Karpas-422 (cell line): ENCODE measurements around the gene ESYT2. TPM values are rescaled to one million over a fixed set of nuclear protein-coding genes. Genes with fewer than 3 reads are reported as not detected.

Experiments
- DNase-seq: peaks from one replicate; pipeline ENCODE4 v3.0.0-alpha.2; 2015
- H2AFZ ChIP-seq: fragments of 200-600 bp; sonication (generic); 2 replicates; pipeline ENCODE4 v1.6.1; 2014; ENCODE audit warnings: antibody characterized with exemption, low read length, mixed read lengths
- H3K27ac ChIP-seq: fragments of 200-600 bp; sonication (generic); 2 replicates; pipeline ENCODE4 v1.5.1; 2014; ENCODE audit warnings: mild to moderate bottlenecking, low read length, moderate library complexity
- H3K27me3 ChIP-seq: fragments of 200-600 bp; sonication (generic); 2 replicates; pipeline ENCODE4 v1.6.1; 2014; ENCODE audit warnings: low read length, mixed read lengths
- H3K36me3 ChIP-seq: fragments of 200-600 bp; sonication (generic); 2 replicates; pipeline ENCODE4 v1.6.1; 2014; ENCODE audit warnings: low read length, mixed read lengths; ENCODE audit not compliant: insufficient read depth
- H3K4me1 ChIP-seq: fragments of 200-600 bp; sonication (generic); 2 replicates; pipeline ENCODE4 v1.6.1; 2014; ENCODE audit warnings: mild to moderate bottlenecking, low read length, mixed read lengths
- H3K4me2 ChIP-seq: fragments of 200-600 bp; sonication (generic); 2 replicates; pipeline ENCODE4 v1.6.1; 2014; ENCODE audit warnings: low read length, low read depth, mild to moderate bottlenecking; ENCODE audit not compliant: poor library complexity, severe bottlenecking
- H3K4me3 ChIP-seq: fragments of 200-600 bp; sonication (generic); 2 replicates; pipeline ENCODE4 v1.5.1; 2014; ENCODE audit warnings: mild to moderate bottlenecking, antibody characterized with exemption, low read length, mixed read lengths
- H3K79me2 ChIP-seq: fragments of 200-600 bp; sonication (generic); 2 replicates; pipeline ENCODE4 v1.6.1; 2014; ENCODE audit warnings: mild to moderate bottlenecking, low read length, mixed read lengths
- H3K9ac ChIP-seq: fragments of 200-600 bp; sonication (generic); 2 replicates; pipeline ENCODE4 v1.6.0; 2014; ENCODE audit warnings: low read length
- H3K9me2 ChIP-seq: fragments of 200-600 bp; sonication (generic), shearing (Covaris generic); replicated peaks from 2 replicates; pipeline ENCODE4 v1.6.0; 2014; ENCODE audit warnings: mild to moderate bottlenecking, low read length, moderate library complexity; ENCODE audit not compliant: insufficient read depth
- H3K9me3 ChIP-seq: fragments of 300-700, 200-600 bp; sonication (generic); 2 replicates; pipeline ENCODE4 v1.6.1; 2014; ENCODE audit warnings: low read length, mixed read lengths
- H4K20me1 ChIP-seq: fragments of 200-600 bp; sonication (generic); 2 replicates; pipeline ENCODE4 v1.6.1; 2014; ENCODE audit warnings: mild to moderate bottlenecking, antibody characterized with exemption, low read length, low read depth; ENCODE audit not compliant: insufficient read depth
- total RNA-seq: library from RNA; depleted of rRNA; stranded (reverse); fragments of >200 nt; shearing (Covaris generic); gene quantifications from 2 replicates; pipeline ENCODE4 v1.2.3, GENCODE V29; 2014; ENCODE audit warnings: low replicate concordance

ESYT2 gene
- total RNA-seq, 1 experiment from 2014 or later, result 242 TPM

GRCh38 chr7:158774952-158775351, 54.4 kb downstream of the ESYT2 start:
- Histone ChIP-seq H3K27me3 (no peaks in the 10 kb centered on the region), H3K9me3 (no peaks in the 10 kb centered on the region), H3K36me3 (peaks cover 41% of the 10 kb centered on the region; the same call in 1 of the 2 replicates), H3K4me1 (no peaks in the 10 kb centered on the region), H3K4me2 (no peak overlapping the region), H3K9ac (no peak overlapping the region), H3K79me2 (peaks cover 47% of the 10 kb centered on the region), H2AFZ (no peak overlapping the region), H3K9me2 (no peaks in the 10 kb centered on the region), H3K27ac (no peak overlapping the region), H3K4me3 (no peak overlapping the region), H4K20me1 (no peaks in the 10 kb centered on the region)
- no peak for DNase-seq

- no peaks in the 10 kb centered on the region for H3K4me1 ChIP-seq
- no peaks in the 10 kb centered on the region for H3K27me3 ChIP-seq
- no peak overlapping the region for H3K4me2 ChIP-seq
- no peaks in the 10 kb centered on the region for H3K9me2 ChIP-seq
- no peaks in the 10 kb centered on the region for H3K9me3 ChIP-seq
- H3K27ac ChIP-seq, result no peak overlapping the region
- no peak overlapping the region for H3K4me3 ChIP-seq
- H3K9ac ChIP-seq, result no peak overlapping the region
- peaks cover 25% of the 10 kb centered on the region; the same call in 1 of the 2 replicates for H3K36me3 ChIP-seq
- no peak for DNase-seq
- peaks cover 28% of the 10 kb centered on the region; the same call in 1 of the 2 replicates for H3K79me2 ChIP-seq
- no peaks in the 10 kb centered on the region for H4K20me1 ChIP-seq
- H2AFZ ChIP-seq, result no peak overlapping the region
Observed at GRCh38 chr7:158772916-158773315, 56.4 kb downstream of the ESYT2 start.

- H3K9me2 ChIP-seq, result no peaks in the 10 kb centered on the region
- H3K4me1 ChIP-seq, result no peaks in the 10 kb centered on the region
- no peak overlapping the region for H3K4me3 ChIP-seq
- H3K4me2 ChIP-seq, result no peak overlapping the region
- no peak for DNase-seq
- H3K79me2 ChIP-seq, result peaks cover 16% of the 10 kb centered on the region; the same call in 1 of the 2 replicates
- no peak overlapping the region for H3K9ac ChIP-seq
- H3K27me3 ChIP-seq, result no peaks in the 10 kb centered on the region
- H2AFZ ChIP-seq, result no peak overlapping the region
- no peaks in the 10 kb centered on the region for H4K20me1 ChIP-seq
- peaks cover 22% of the 10 kb centered on the region; the same call in 1 of the 2 replicates for H3K36me3 ChIP-seq
- H3K27ac ChIP-seq, result no peak overlapping the region
- no peaks in the 10 kb centered on the region for H3K9me3 ChIP-seq
Observed at GRCh38 chr7:158771213-158771834, 58.0 kb downstream of the ESYT2 start.

- Histone ChIP-seq H3K9ac (no peak overlapping the region), H3K36me3 (0 out of 2 replicates have a peak, but pooled peaks cover 5% of the 10 kb centered on the region), H3K79me2 (no peaks in the 10 kb centered on the region; the same call in 1 of the 2 replicates), H3K27me3 (no peaks in the 10 kb centered on the region), H2AFZ (no peak overlapping the region), H3K27ac (no peak overlapping the region), H3K4me1 (no peaks in the 10 kb centered on the region), H3K9me3 (no peaks in the 10 kb centered on the region), H4K20me1 (no peaks in the 10 kb centered on the region), H3K4me2 (no peak overlapping the region), H3K9me2 (no peaks in the 10 kb centered on the region), H3K4me3 (no peak overlapping the region)
- no peak for DNase-seq
Observed at GRCh38 chr7:158767707-158768106, 61.6 kb downstream of the ESYT2 start.

GRCh38 chr7:158766570-158767281, 62.6 kb downstream of the ESYT2 start:
- Histone ChIP-seq H3K36me3 (0 out of 2 replicates have a peak, but pooled peaks cover 5% of the 10 kb centered on the region), H3K9me2 (no peaks in the 10 kb centered on the region), H3K4me3 (no peak overlapping the region), H3K4me2 (no peak overlapping the region), H3K79me2 (no peaks in the 10 kb centered on the region), H3K27me3 (no peaks in the 10 kb centered on the region), H2AFZ (no peak overlapping the region), H3K9ac (no peak overlapping the region), H3K4me1 (no peaks in the 10 kb centered on the region), H4K20me1 (no peaks in the 10 kb centered on the region), H3K27ac (no peak overlapping the region), H3K9me3 (no peaks in the 10 kb centered on the region)
- DNase-seq, result no peak

GRCh38 chr7:158765020-158765419, 64.3 kb downstream of the ESYT2 start:
- DNase-seq, result no peak
- Histone ChIP-seq H2AFZ (no peak overlapping the region), H3K4me1 (no peaks in the 10 kb centered on the region), H3K36me3 (peaks cover 14% of the 10 kb centered on the region; the same call in 1 of the 2 replicates), H4K20me1 (no peaks in the 10 kb centered on the region), H3K9me2 (no peaks in the 10 kb centered on the region), H3K79me2 (no peaks in the 10 kb centered on the region), H3K4me2 (no peak overlapping the region), H3K4me3 (no peak overlapping the region), H3K27me3 (no peaks in the 10 kb centered on the region), H3K9ac (no peak overlapping the region), H3K9me3 (no peaks in the 10 kb centered on the region), H3K27ac (no peak overlapping the region)

GRCh38 chr7:158763454-158764033, 65.8 kb downstream of the ESYT2 start:
- no peaks in the 10 kb centered on the region for H4K20me1 ChIP-seq
- H3K4me3 ChIP-seq, result no peak overlapping the region
- no peak for DNase-seq
- H3K4me1 ChIP-seq, result no peaks in the 10 kb centered on the region
- no peak overlapping the region for H3K27ac ChIP-seq
- H3K9me3 ChIP-seq, result no peaks in the 10 kb centered on the region
- no peak overlapping the region for H3K9ac ChIP-seq
- no peak overlapping the region for H2AFZ ChIP-seq
- H3K9me2 ChIP-seq, result no peaks in the 10 kb centered on the region
- no peaks in the 10 kb centered on the region for H3K79me2 ChIP-seq
- H3K4me2 ChIP-seq, result no peak overlapping the region
- H3K27me3 ChIP-seq, result no peaks in the 10 kb centered on the region
- H3K36me3 ChIP-seq, result peaks cover 23% of the 10 kb centered on the region; the same call in 1 of the 2 replicates

- Histone ChIP-seq H3K9ac (no peak overlapping the region), H3K4me1 (no peaks in the 10 kb centered on the region), H3K36me3 (peaks cover 28% of the 10 kb centered on the region; the same call in 1 of the 2 replicates), H4K20me1 (no peaks in the 10 kb centered on the region), H3K4me2 (no peak overlapping the region), H3K9me3 (no peaks in the 10 kb centered on the region), H3K27ac (no peak overlapping the region), H2AFZ (no peak overlapping the region), H3K79me2 (no peaks in the 10 kb centered on the region), H3K4me3 (no peak overlapping the region), H3K9me2 (no peaks in the 10 kb centered on the region), H3K27me3 (no peaks in the 10 kb centered on the region)
- DNase-seq, result no peak
Observed at GRCh38 chr7:158761945-158762344, 67.4 kb downstream of the ESYT2 start.
